ENCODE measurements around the gene COL4A2.

The COL4A2 gene

DNA sequence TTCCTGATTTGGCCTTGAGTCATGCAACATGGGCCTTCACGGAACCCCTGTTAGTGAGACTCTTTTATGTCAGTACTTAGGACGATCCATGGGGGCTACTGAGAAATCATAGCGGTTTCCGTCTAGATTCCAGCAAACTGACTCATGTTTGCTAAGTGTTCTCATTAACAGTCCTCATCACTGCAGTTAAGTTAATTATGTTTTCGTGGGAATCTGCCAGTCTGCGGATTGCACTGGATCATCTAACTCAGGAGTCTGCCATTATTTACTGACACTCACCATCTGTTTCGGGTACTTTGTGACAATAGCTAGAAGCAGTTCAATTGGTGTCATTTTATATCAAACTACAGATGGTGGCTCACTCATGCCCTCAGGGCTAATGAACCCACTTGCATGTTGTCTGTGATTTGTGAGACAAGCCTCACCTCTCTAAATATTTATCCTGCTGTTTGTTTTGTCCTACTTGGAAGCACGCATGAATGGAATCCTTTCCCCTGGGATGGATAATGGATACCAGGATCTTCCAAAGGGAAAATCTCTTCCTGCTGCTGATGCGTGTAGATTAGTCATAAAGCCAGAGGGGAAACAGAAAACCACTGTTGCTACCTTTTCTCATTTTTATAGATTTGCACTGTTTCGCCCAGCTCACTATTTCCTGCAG, 192.7 kb downstream of the COL4A2 start:
- H3K27ac Mint-ChIP-seq = no peak overlapping the region

GRCh38 chr13:110500341-110500740, 193.3 kb downstream of the COL4A2 start:
- Mint-ChIP-seq H3K4me1 (no peaks in the 10 kb centered on the region), H3K27me3 (no peaks in the 10 kb centered on the region), H3K27ac (no peak overlapping the region), H3K4me3 (no peak overlapping the region), H3K36me3 (ENCODE audit: low read depth) (no peaks in the 10 kb centered on the region), H3K9me3 (no peaks in the 10 kb centered on the region)
- no peak for DNase-seq
- ATAC-seq = no peak

More for the DNA sequence above, 192.7 kb downstream of the COL4A2 start:
- H3K9me3 Mint-ChIP-seq = no peaks in the 10 kb centered on the region
- H3K27me3 Mint-ChIP-seq = no peaks in the 10 kb centered on the region
- no peak overlapping the region for H3K4me3 Mint-ChIP-seq
- H3K36me3 Mint-ChIP-seq (ENCODE audit: low read depth) = no peaks in the 10 kb centered on the region
- no peaks in the 10 kb centered on the region for H3K4me1 Mint-ChIP-seq
- ATAC-seq (no peak), DNase-seq (no peak)

GRCh38 chr13:110501188-110501587, 194.1 kb downstream of the COL4A2 start:
- no peaks in the 10 kb centered on the region for H3K9me3 Mint-ChIP-seq
- no peak overlapping the region for H3K4me3 Mint-ChIP-seq
- no peaks in the 10 kb centered on the region for H3K4me1 Mint-ChIP-seq
- no peak for ATAC-seq
- DNase-seq = no peak
- H3K27ac Mint-ChIP-seq = no peak overlapping the region
- H3K36me3 Mint-ChIP-seq (ENCODE audit: low read depth) = no peaks in the 10 kb centered on the region
- no peaks in the 10 kb centered on the region for H3K27me3 Mint-ChIP-seq

- ATAC-seq = no peak
- H3K4me3 Mint-ChIP-seq = no peak overlapping the region
Observed at GRCh38 chr13:110503037-110503901, 196.2 kb downstream of the COL4A2 start.

DNA sequence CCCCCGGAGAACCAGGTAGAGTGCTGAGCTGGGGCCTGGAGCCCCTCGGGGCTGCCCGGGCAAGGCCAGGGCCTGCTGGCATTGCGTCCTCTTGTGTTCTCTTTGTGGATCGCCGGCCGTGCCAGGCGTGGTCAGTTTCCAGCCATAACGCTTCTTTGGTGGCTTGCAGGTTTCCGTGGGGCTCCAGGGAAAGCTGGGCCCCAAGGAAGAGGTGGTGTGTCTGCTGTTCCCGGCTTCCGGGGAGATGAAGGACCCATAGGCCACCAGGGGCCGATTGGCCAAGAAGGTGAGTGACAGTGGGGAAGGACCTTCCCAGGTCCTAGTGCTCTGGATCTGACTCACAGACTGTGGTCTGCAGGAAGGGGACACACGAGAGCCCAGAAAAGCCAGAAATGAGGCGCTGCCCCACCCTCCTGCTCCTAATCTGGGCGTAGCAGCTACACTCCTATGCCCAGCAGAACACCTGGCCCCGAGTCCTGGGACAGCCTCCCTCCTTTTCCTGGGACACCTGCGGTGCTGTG, 197.0 kb downstream of the COL4A2 start:
- no peaks in the 10 kb centered on the region for H3K9me3 Mint-ChIP-seq
- H3K27me3 Mint-ChIP-seq = no peaks in the 10 kb centered on the region
- DNase-seq = no peak
- H3K4me3 Mint-ChIP-seq = no peak overlapping the region
- H3K27ac Mint-ChIP-seq = no peak overlapping the region
- H3K36me3 Mint-ChIP-seq (ENCODE audit: low read depth) = no peaks in the 10 kb centered on the region
- no peaks in the 10 kb centered on the region for H3K4me1 Mint-ChIP-seq
- no peak for ATAC-seq

More at GRCh38 chr13:110503037-110503901, 196.2 kb downstream of the COL4A2 start:
- Mint-ChIP-seq H3K9me3 (no peaks in the 10 kb centered on the region), H3K36me3 (ENCODE audit: low read depth) (no peaks in the 10 kb centered on the region), H3K27ac (no peak overlapping the region), H3K27me3 (no peaks in the 10 kb centered on the region), H3K4me1 (no peaks in the 10 kb centered on the region)
- no peak for DNase-seq

GRCh38 chr13:110505594-110505993, 198.5 kb downstream of the COL4A2 start:
- H3K4me3 Mint-ChIP-seq = no peak overlapping the region
- H3K36me3 Mint-ChIP-seq (ENCODE audit: low read depth) = no peaks in the 10 kb centered on the region
- H3K27me3 Mint-ChIP-seq = no peaks in the 10 kb centered on the region
- H3K9me3 Mint-ChIP-seq = no peaks in the 10 kb centered on the region
- no peak for DNase-seq
- ATAC-seq = no peak
- no peak overlapping the region for H3K27ac Mint-ChIP-seq
- no peaks in the 10 kb centered on the region for H3K4me1 Mint-ChIP-seq

GRCh38 chr13:110506396-110506795, 199.3 kb downstream of the COL4A2 start:
- no peaks in the 10 kb centered on the region for H3K36me3 Mint-ChIP-seq (ENCODE audit: low read depth)
- H3K4me1 Mint-ChIP-seq = no peaks in the 10 kb centered on the region
- DNase-seq = no peak
- no peaks in the 10 kb centered on the region for H3K9me3 Mint-ChIP-seq
- no peak for ATAC-seq
- H3K4me3 Mint-ChIP-seq = no peak overlapping the region
- no peak overlapping the region for H3K27ac Mint-ChIP-seq
- H3K27me3 Mint-ChIP-seq = no peaks in the 10 kb centered on the region

DNA sequence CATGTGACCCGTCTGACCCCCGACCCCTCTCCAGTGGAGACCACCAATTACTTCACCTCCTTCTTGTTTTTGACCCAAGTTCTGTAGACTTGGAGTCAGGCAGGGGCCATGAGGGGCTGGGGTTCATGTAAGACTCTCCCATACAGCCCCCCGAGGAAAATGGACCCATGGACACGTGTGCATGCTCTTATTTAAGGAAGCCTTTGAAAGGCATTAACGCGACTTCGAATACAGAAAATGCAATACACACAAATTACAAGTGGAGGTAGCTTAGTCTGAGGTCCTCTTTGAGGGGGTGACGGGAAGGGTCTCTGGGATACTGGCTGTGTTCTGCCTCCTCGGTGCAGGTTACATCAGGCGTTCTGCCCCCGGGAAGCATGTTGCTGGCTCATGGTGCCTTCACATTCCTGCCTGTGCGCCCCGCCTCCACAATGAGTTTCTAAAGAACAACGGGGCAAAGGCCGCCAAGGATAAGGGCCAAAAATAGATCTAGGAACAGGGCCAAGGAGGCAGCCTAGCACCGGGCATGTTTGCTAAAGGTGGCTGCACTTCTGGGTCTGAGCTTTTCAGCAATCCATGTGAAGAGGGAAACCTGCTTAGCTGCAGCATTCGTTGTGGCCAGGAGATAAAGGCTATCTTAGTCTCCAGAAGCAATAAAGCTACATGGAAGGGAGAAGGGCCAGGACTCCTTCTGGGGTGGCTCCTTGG, 199.9 kb downstream of the COL4A2 start:
- H3K27ac Mint-ChIP-seq = no peak overlapping the region
- no peak overlapping the region for H3K4me3 Mint-ChIP-seq
- H3K27me3 Mint-ChIP-seq = no peaks in the 10 kb centered on the region
- ATAC-seq (no peak), DNase-seq (no peak)
- H3K4me1 Mint-ChIP-seq = no peaks in the 10 kb centered on the region
- H3K9me3 Mint-ChIP-seq = no peaks in the 10 kb centered on the region
- no peaks in the 10 kb centered on the region for H3K36me3 Mint-ChIP-seq (ENCODE audit: low read depth)

- no peak for ATAC-seq
- no peak overlapping the region for H3K4me3 Mint-ChIP-seq
Observed at GRCh38 chr13:110507678-110508381, 200.7 kb downstream of the COL4A2 start.

GRCh38 chr13:110509478-110509926, 202.4 kb downstream of the COL4A2 start:
- Mint-ChIP-seq H3K27ac (no peak overlapping the region), H3K4me3 (no peak overlapping the region), H3K9me3 (no peaks in the 10 kb centered on the region), H3K27me3 (no peaks in the 10 kb centered on the region), H3K36me3 (ENCODE audit: low read depth) (no peaks in the 10 kb centered on the region), H3K4me1 (no peaks in the 10 kb centered on the region)
- no peak for ATAC-seq
- DNase-seq = no peak

More at GRCh38 chr13:110507678-110508381, 200.7 kb downstream of the COL4A2 start:
- Mint-ChIP-seq H3K4me1 (no peaks in the 10 kb centered on the region), H3K27ac (no peak overlapping the region), H3K36me3 (ENCODE audit: low read depth) (no peaks in the 10 kb centered on the region), H3K9me3 (no peaks in the 10 kb centered on the region), H3K27me3 (no peaks in the 10 kb centered on the region)
- DNase-seq = no peak

DNA sequence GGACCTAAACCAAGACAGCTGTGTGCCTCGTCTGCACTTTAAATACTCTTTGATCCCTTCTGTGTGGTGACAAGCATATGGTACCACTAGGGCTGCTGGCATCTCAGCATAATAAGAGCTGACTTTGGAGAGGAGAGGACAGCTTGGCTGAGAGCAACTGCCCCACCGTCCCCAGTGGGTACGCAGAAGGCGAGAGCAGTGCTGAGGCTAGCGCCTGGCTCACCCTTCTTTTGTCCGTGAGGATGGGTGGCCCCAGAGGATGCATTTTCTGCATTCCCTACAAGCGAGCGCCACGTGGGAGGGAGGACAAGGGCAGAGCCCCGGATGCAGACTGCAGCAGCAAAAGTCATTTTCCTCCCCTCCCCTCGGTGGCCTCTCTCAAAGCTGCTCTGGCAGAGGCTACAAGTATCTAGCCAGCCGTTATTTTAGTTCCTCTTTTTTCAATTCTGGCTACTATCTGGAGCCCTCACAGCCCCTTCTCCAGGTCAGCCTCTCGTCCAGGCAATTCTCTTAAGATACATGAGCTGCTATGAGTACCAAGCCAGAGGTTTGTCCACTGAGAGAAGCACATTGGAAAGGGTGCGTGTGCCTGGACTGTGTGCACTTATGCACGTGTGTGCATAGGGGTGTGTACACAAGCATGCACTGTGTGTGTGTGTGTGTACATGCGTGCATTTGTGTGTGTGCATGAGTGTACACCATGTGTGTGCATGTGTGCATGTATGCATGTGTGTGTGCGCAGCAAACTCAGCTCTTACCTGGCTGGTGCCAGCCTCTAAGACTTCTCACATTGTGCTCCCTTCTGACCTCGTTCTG, 203.1 kb downstream of the COL4A2 start:
- Mint-ChIP-seq H3K27me3 (no peaks in the 10 kb centered on the region), H3K4me1 (no peaks in the 10 kb centered on the region), H3K4me3 (no peak overlapping the region), H3K36me3 (ENCODE audit: low read depth) (no peaks in the 10 kb centered on the region), H3K27ac (no peak overlapping the region), H3K9me3 (no peaks in the 10 kb centered on the region)
- DNase-seq = no peak
- ATAC-seq = no peak

DNA sequence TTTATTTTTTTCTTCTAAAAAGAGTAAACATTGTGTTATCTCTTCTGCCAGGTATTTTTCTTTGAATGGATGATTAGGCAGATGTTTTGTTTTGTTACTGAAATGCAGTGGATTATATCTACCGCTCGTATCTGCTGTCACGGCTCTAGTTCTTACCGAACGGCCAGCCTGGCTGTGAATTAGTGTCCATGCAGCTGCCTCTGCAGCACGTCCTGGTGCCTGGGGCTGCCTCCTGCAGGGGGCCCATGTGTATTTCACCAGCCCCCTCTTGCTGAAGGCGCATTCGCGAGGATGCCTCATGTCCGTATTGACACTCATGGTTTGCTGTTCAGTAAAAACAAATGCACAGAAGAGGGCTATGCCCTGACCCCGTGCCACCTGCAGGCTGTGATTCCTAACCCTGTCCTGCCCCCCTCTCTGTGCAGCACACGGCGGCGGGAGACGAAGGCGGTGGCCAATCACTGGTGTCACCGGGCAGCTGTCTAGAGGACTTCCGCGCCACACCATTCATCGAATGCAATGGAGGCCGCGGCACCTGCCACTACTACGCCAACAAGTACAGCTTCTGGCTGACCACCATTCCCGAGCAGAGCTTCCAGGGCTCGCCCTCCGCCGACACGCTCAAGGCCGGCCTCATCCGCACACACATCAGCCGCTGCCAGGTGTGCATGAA, 204.6 kb downstream of the COL4A2 start:
- no peaks in the 10 kb centered on the region for H3K4me1 Mint-ChIP-seq
- no peak for DNase-seq
- no peaks in the 10 kb centered on the region for H3K36me3 Mint-ChIP-seq (ENCODE audit: low read depth)
- no peak overlapping the region for H3K4me3 Mint-ChIP-seq
- no peak overlapping the region for H3K27ac Mint-ChIP-seq
- no peaks in the 10 kb centered on the region for H3K27me3 Mint-ChIP-seq
- no peak for ATAC-seq
- no peaks in the 10 kb centered on the region for H3K9me3 Mint-ChIP-seq

DNA sequence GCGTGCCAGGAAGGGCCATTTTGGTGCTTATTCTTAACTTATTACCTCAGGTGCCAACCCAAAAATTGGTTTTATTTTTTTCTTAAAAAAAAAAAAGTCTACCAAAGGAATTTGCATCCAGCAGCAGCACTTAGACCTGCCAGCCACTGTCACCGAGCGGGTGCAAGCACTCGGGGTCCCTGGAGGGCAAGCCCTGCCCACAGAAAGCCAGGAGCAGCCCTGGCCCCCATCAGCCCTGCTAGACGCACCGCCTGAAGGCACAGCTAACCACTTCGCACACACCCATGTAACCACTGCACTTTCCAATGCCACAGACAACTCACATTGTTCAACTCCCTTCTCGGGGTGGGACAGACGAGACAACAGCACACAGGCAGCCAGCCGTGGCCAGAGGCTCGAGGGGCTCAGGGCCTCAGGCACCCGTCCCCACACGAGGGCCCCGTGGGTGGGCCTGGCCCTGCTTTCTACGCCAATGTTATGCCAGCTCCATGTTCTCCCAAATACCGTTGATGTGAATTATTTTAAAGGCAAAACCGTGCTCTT, 205.2 kb downstream of the COL4A2 start:
- DNase-seq = no peak
- Mint-ChIP-seq H3K27ac (no peak overlapping the region), H3K27me3 (no peaks in the 10 kb centered on the region), H3K9me3 (no peaks in the 10 kb centered on the region), H3K4me3 (no peak overlapping the region), H3K4me1 (no peaks in the 10 kb centered on the region), H3K36me3 (ENCODE audit: low read depth) (no peaks in the 10 kb centered on the region)
- no peak for ATAC-seq

Measured in activated naive CD8-positive, alpha-beta T cell treated with anti-CD3 and anti-CD28 coated beads, Interleukin-2, amount 50 U/mL, for 24 hours (primary cell).